ENCODE data around the gene MECP2.

GRCh38 chrX:154046031-154046781 is 51.3 kb downstream of the MECP2 start:
- no peak for TF ChIP-seq CTCF (IDR thresholded peaks at IDR 0.05)
- no peak for TF ChIP-seq POLR2A (IDR thresholded peaks at IDR 0.05)

Data from lower leg skin (tissue), 3 donors.